ENCODE data around the gene AARS2.

AARS2 gene

GRCh38 chr6:44311767-44312166, 1.4 kb downstream of the AARS2 start:
- H3K4me3 ChIP-seq (ENCODE audit: low read length in 2 of 2) = peak overlapping the region in 1 of 2 donors; percentile 91

DNA sequence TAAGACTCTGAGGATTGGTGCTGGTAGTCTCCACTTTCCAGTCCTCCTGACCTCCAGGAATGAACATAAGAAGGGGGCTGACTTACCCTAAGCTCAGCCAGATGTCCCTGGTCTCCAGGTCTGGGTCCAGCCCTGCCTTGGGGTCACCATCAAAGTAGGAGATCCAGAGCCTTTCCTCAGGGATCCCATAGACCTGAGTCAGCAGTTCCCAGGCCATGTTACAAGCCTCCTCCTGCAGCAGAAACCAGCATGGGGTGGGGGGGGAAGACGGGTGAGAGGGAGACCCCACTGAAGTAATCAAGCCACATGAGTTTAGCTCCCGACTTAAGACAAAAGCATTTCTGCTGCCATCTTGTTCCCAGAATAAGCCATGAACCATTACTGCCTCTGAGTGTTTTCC, 1.8 kb downstream of the AARS2 start:
- Histone ChIP-seq H3K9me3 (ENCODE audit: control insufficient read depth in 2 of 2, low read length in 2 of 2) (no peaks in the 10 kb centered on the region), H3K4me1 (ENCODE audit: control insufficient read depth in 2 of 2, insufficient read depth in 2 of 2, low read length in 2 of 2) (peaks cover 9 to 17% of the 10 kb centered on the region in 2 donors), H3K36me3 (ENCODE audit: control insufficient read depth in 2 of 2, insufficient read depth in 2 of 2, low read length in 2 of 2) (peaks cover 36 to 39% of the 10 kb centered on the region in 2 donors), H3K27ac (ENCODE audit: low read depth in 2 of 2, low read length in 2 of 2) (no peak overlapping the region), H3K4me3 (ENCODE audit: low read length in 2 of 2) (no peak overlapping the region), H3K9ac (ENCODE audit: low read depth in 1 of 2, low read length in 2 of 2) (no peak overlapping the region), H3K27me3 (ENCODE audit: control insufficient read depth in 2 of 2, insufficient read depth in 2 of 2, low read length in 2 of 2) (no peaks in the 10 kb centered on the region)

More at GRCh38 chr6:44311767-44312166, 1.4 kb downstream of the AARS2 start:
- Histone ChIP-seq H3K9ac (ENCODE audit: low read depth in 1 of 2, low read length in 2 of 2) (no peak overlapping the region), H3K27ac (ENCODE audit: low read depth in 2 of 2, low read length in 2 of 2) (no peak overlapping the region), H3K27me3 (ENCODE audit: control insufficient read depth in 2 of 2, insufficient read depth in 2 of 2, low read length in 2 of 2) (no peaks in the 10 kb centered on the region), H3K36me3 (ENCODE audit: control insufficient read depth in 2 of 2, insufficient read depth in 2 of 2, low read length in 2 of 2) (peaks cover 31 to 37% of the 10 kb centered on the region in 2 donors), H3K4me1 (ENCODE audit: control insufficient read depth in 2 of 2, insufficient read depth in 2 of 2, low read length in 2 of 2) (peaks cover 9 to 17% of the 10 kb centered on the region in 2 donors), H3K9me3 (ENCODE audit: control insufficient read depth in 2 of 2, low read length in 2 of 2) (no peaks in the 10 kb centered on the region)

DNA sequence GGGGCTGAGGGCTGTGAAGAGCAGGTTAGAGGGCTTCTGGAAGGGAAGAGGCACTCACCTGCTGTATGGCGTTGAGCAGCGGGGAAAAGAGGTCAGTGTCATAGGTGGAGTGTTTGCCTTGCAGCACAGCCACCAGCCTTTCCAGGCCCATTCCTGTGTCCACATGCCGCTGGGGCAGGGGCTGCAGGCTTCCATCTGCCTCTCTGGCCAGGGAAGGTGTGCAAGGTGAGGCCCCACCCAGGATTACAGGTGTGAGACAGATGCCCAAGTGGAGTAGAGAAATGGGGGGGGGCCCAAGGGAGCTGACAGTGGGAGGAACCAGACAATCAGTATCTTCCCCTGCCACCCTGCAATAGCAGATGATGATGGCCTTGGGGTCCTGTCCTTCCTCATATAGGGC, 2.9 kb downstream of the AARS2 start:
- Histone ChIP-seq H3K36me3 (ENCODE audit: control insufficient read depth in 2 of 2, insufficient read depth in 2 of 2, low read length in 2 of 2) (peaks cover 47 to 49% of the 10 kb centered on the region in 2 donors), H3K9ac (ENCODE audit: low read depth in 1 of 2, low read length in 2 of 2) (peak overlapping the region in 1 of 2 donors; percentile 5), H3K27me3 (ENCODE audit: control insufficient read depth in 2 of 2, insufficient read depth in 2 of 2, low read length in 2 of 2) (no peaks in the 10 kb centered on the region), H3K27ac (ENCODE audit: low read depth in 2 of 2, low read length in 2 of 2) (peak overlapping the region in 1 of 2 donors; percentile 58), H3K4me3 (ENCODE audit: low read length in 2 of 2) (no peak overlapping the region), H3K4me1 (ENCODE audit: control insufficient read depth in 2 of 2, insufficient read depth in 2 of 2, low read length in 2 of 2) (peaks cover 9 to 17% of the 10 kb centered on the region in 2 donors), H3K9me3 (ENCODE audit: control insufficient read depth in 2 of 2, low read length in 2 of 2) (no peaks in the 10 kb centered on the region)

DNA sequence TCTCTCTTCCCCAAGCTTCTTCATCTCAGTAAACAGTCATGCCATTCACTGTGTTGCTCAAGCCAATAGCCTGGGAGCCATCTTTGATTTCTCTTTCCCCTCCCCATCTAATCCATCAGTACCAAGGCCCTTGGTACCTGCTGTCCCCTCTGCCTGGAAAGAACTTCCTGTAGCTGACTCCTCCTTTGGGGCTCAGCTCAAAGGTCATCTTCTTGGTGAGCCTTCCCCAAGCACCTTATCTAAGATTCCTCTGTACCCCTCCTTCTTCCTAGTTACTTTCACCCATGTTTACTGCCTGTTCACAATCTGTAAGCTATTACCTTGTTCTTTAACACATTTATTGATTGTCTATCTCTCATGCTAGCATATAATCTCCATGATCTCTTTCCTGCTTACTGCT, 3.5 kb downstream of the AARS2 start:
- Histone ChIP-seq H3K9me3 (ENCODE audit: control insufficient read depth in 2 of 2, low read length in 2 of 2) (no peaks in the 10 kb centered on the region), H3K27me3 (ENCODE audit: control insufficient read depth in 2 of 2, insufficient read depth in 2 of 2, low read length in 2 of 2) (no peaks in the 10 kb centered on the region), H3K4me1 (ENCODE audit: control insufficient read depth in 2 of 2, insufficient read depth in 2 of 2, low read length in 2 of 2) (peaks cover 9 to 17% of the 10 kb centered on the region in 2 donors), H3K27ac (ENCODE audit: low read depth in 2 of 2, low read length in 2 of 2) (no peak overlapping the region), H3K9ac (ENCODE audit: low read depth in 1 of 2, low read length in 2 of 2) (no peak overlapping the region), H3K4me3 (ENCODE audit: low read length in 2 of 2) (no peak overlapping the region), H3K36me3 (ENCODE audit: control insufficient read depth in 2 of 2, insufficient read depth in 2 of 2, low read length in 2 of 2) (peaks cover 51 to 55% of the 10 kb centered on the region in 2 donors)

DNA sequence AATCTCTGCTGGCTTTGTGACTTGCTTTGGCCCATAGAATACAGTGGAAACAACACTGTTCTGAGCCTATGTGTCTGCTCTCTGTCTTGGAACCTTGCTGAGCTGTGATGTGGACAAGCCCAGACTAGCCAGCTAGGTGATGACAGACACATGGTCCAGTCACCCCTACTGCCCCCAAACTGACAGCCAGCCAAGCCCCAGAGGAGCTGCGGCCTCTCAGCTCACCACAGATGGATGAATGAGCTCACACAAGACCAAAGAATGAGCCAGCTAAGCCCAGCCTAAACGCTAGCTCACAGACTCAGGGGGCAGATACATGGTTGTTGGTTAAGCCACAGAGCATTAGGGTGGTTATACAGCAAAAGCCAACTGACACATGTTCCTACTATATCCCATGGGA, 4.1 kb downstream of the AARS2 start:
- H3K36me3 ChIP-seq (ENCODE audit: control insufficient read depth in 2 of 2, insufficient read depth in 2 of 2, low read length in 2 of 2) = peaks cover 56 to 60% of the 10 kb centered on the region in 2 donors
- H3K27ac ChIP-seq (ENCODE audit: low read depth in 2 of 2, low read length in 2 of 2) = no peak overlapping the region
- H3K9ac ChIP-seq (ENCODE audit: low read depth in 1 of 2, low read length in 2 of 2) = no peak overlapping the region
- H3K4me1 ChIP-seq (ENCODE audit: control insufficient read depth in 2 of 2, insufficient read depth in 2 of 2, low read length in 2 of 2) = peaks cover 9 to 17% of the 10 kb centered on the region in 2 donors
- H3K27me3 ChIP-seq (ENCODE audit: control insufficient read depth in 2 of 2, insufficient read depth in 2 of 2, low read length in 2 of 2) = no peaks in the 10 kb centered on the region
- H3K4me3 ChIP-seq (ENCODE audit: low read length in 2 of 2) = no peak overlapping the region
- H3K9me3 ChIP-seq (ENCODE audit: control insufficient read depth in 2 of 2, low read length in 2 of 2) = no peaks in the 10 kb centered on the region

DNA sequence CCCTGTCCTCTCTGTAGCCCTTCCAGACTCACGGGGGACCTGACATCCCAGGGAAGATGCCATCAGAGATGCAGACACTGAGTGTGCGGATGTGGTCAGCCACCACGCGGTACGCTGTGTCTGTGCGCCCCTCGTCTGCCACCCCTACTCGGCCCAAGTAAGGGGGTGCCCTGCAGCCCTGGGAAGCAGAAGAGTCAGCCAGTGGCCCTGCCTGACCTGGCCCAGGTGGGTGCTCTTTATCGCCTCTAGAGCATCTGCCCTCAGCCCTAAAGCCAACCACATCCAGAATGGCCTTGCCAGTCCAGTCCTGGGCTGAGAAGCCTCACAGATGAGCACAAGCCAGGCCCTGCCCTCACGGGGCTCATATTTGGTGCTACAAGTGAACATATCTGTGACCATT, 5.9 kb downstream of the AARS2 start:
- Histone ChIP-seq H3K4me1 (ENCODE audit: control insufficient read depth in 2 of 2, insufficient read depth in 2 of 2, low read length in 2 of 2) (peaks cover 5 to 14% of the 10 kb centered on the region in 2 donors), H3K9me3 (ENCODE audit: control insufficient read depth in 2 of 2, low read length in 2 of 2) (no peaks in the 10 kb centered on the region), H3K27ac (ENCODE audit: low read depth in 2 of 2, low read length in 2 of 2) (no peak overlapping the region), H3K4me3 (ENCODE audit: low read length in 2 of 2) (no peak overlapping the region), H3K9ac (ENCODE audit: low read depth in 1 of 2, low read length in 2 of 2) (no peak overlapping the region), H3K27me3 (ENCODE audit: control insufficient read depth in 2 of 2, insufficient read depth in 2 of 2, low read length in 2 of 2) (no peaks in the 10 kb centered on the region), H3K36me3 (ENCODE audit: control insufficient read depth in 2 of 2, insufficient read depth in 2 of 2, low read length in 2 of 2) (peaks cover 74 to 77% of the 10 kb centered on the region in 2 donors)

DNA sequence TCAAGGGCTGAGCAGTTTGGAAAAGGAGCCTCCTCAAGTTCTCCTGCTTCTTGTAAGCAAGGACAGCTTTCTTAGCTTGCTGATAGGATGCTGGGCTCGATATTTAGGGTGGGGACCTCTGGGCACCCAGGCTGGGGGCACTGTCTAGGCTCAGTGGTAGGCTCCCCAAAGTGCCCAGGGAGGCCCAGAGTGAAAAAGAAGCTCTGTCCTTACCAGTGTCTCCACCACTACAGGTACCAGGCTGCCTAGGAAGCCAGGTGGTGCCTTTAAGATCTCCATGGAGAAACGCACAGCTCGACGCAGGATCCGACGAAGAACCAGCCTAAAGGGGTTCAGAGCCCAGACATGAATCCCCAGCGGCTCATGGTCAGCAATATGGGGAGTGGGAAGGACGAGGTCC, 6.4 kb downstream of the AARS2 start:
- Histone ChIP-seq H3K4me1 (ENCODE audit: control insufficient read depth in 2 of 2, insufficient read depth in 2 of 2, low read length in 2 of 2) (peaks cover 3 to 11% of the 10 kb centered on the region in 2 donors), H3K4me3 (ENCODE audit: low read length in 2 of 2) (no peak overlapping the region), H3K27me3 (ENCODE audit: control insufficient read depth in 2 of 2, insufficient read depth in 2 of 2, low read length in 2 of 2) (no peaks in the 10 kb centered on the region), H3K36me3 (ENCODE audit: control insufficient read depth in 2 of 2, insufficient read depth in 2 of 2, low read length in 2 of 2) (peaks cover 79 to 82% of the 10 kb centered on the region in 2 donors), H3K9ac (ENCODE audit: low read depth in 1 of 2, low read length in 2 of 2) (no peak overlapping the region), H3K27ac (ENCODE audit: low read depth in 2 of 2, low read length in 2 of 2) (no peak overlapping the region), H3K9me3 (ENCODE audit: control insufficient read depth in 2 of 2, low read length in 2 of 2) (no peaks in the 10 kb centered on the region)

- H3K36me3 ChIP-seq (ENCODE audit: control insufficient read depth in 2 of 2, insufficient read depth in 2 of 2, low read length in 2 of 2) = peaks cover 81% of the 10 kb centered on the region in 2 donors
- peaks cover 3 to 4% of the 10 kb centered on the region in 2 donors for H3K4me1 ChIP-seq (ENCODE audit: control insufficient read depth in 2 of 2, insufficient read depth in 2 of 2, low read length in 2 of 2)
- H3K27me3 ChIP-seq (ENCODE audit: control insufficient read depth in 2 of 2, insufficient read depth in 2 of 2, low read length in 2 of 2) = no peaks in the 10 kb centered on the region
- no peaks in the 10 kb centered on the region for H3K9me3 ChIP-seq (ENCODE audit: control insufficient read depth in 2 of 2, low read length in 2 of 2)
- no peak overlapping the region for H3K9ac ChIP-seq (ENCODE audit: low read depth in 1 of 2, low read length in 2 of 2)
- no peak overlapping the region for H3K27ac ChIP-seq (ENCODE audit: low read depth in 2 of 2, low read length in 2 of 2)
- H3K4me3 ChIP-seq (ENCODE audit: low read length in 2 of 2) = no peak overlapping the region
Measured at GRCh38 chr6:44305200-44305725, 7.9 kb downstream of the AARS2 start.

DNA sequence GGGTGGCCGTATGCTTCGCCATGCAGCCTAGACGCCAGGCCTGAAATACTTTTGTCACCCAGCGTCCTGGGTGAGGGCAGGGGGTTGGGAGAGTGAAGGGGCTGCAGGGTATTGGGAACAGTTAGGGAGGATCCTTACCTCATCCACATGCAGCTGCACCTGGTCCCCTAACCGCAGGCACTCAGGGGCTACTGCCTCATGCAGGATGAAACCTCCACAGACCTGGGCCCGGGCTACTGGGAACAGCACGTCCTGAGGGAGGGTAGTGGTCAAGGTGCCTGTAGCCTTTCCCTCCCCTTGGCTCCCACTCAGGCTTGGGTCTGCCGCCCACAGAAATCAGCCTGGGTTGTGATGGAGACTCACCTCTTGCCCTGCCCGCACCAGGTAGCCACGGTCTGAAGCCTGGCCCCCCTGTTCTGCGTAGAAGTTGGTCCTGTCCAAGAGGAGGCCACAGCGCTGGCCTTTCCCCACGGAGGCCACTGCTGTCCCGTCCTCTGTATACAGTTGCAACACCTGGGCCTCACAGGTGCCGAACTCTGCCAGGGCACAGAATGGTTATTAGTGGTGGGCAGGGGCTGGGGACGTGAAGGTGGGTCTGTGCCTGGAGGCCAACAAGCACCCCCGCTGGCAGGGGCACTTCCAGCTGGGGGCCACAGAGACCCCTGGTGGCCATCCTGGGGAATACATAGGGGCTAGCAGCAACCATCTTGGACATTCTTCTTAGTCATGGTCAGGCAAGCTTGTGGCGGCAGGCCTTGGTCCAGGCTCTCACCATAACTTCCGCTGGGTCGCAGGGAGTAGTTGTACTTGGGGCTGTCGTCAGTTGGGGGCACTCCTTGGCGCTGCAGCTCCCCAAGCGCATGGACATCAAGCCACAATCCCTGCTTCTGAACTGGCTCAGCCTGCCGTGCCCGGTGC, 8.6 kb downstream of the AARS2 start:
- no peak overlapping the region for H3K27ac ChIP-seq (ENCODE audit: low read depth in 2 of 2, low read length in 2 of 2)
- no peaks in the 10 kb centered on the region for H3K27me3 ChIP-seq (ENCODE audit: control insufficient read depth in 2 of 2, insufficient read depth in 2 of 2, low read length in 2 of 2)
- H3K9me3 ChIP-seq (ENCODE audit: control insufficient read depth in 2 of 2, low read length in 2 of 2) = no peaks in the 10 kb centered on the region
- H3K4me1 ChIP-seq (ENCODE audit: control insufficient read depth in 2 of 2, insufficient read depth in 2 of 2, low read length in 2 of 2) = no peaks in the 10 kb centered on the region
- H3K36me3 ChIP-seq (ENCODE audit: control insufficient read depth in 2 of 2, insufficient read depth in 2 of 2, low read length in 2 of 2) = peaks cover 74 to 77% of the 10 kb centered on the region in 2 donors
- H3K9ac ChIP-seq (ENCODE audit: low read depth in 1 of 2, low read length in 2 of 2) = no peak overlapping the region
- no peak overlapping the region for H3K4me3 ChIP-seq (ENCODE audit: low read length in 2 of 2)

DNA sequence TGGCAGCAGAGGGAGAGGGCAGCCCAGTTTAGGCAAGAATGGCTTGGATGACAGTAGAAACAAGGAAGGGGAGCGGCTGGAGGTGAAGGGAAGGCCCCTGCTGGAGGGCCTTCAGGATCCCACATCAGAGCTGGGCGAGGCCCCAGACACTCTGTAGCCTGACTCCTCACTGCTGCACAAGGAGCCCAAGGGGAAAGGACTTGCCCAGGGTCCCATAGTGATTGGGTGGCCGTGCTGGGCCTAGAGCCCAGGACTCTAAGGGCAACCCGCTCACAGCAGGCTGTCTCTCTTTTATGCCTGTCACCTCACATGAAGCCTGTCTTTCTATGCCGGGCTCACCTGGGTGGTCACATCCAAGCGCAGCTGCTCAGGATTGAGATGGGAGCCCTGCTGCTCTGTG, 9.3 kb downstream of the AARS2 start:
- Histone ChIP-seq H3K4me1 (ENCODE audit: control insufficient read depth in 2 of 2, insufficient read depth in 2 of 2, low read length in 2 of 2) (no peaks in the 10 kb centered on the region), H3K4me3 (ENCODE audit: low read length in 2 of 2) (no peak overlapping the region), H3K9me3 (ENCODE audit: control insufficient read depth in 2 of 2, low read length in 2 of 2) (no peaks in the 10 kb centered on the region), H3K27me3 (ENCODE audit: control insufficient read depth in 2 of 2, insufficient read depth in 2 of 2, low read length in 2 of 2) (no peaks in the 10 kb centered on the region), H3K27ac (ENCODE audit: low read depth in 2 of 2, low read length in 2 of 2) (no peak overlapping the region), H3K9ac (ENCODE audit: low read depth in 1 of 2, low read length in 2 of 2) (no peak overlapping the region), H3K36me3 (ENCODE audit: control insufficient read depth in 2 of 2, insufficient read depth in 2 of 2, low read length in 2 of 2) (peaks cover 67 to 70% of the 10 kb centered on the region in 2 donors)
